HG03108 (cell line): ENCODE measurements around the gene IGF2BP2.
"Not testable (repeated sequence)": the region's sequence is repeated elsewhere in the genome, so short reads cannot be mapped to it uniquely, and the experiment has no call there.

ENCODE experiments used
- ATAC-seq: cut with Tn5 transposase; IDR thresholded peaks from one replicate; pipeline ENCODE4 v1.9.1; 2021; ENCODE audit warnings: moderate library complexity; ENCODE audit not compliant: unreplicated experiment

Gene IGF2BP2

DNA sequence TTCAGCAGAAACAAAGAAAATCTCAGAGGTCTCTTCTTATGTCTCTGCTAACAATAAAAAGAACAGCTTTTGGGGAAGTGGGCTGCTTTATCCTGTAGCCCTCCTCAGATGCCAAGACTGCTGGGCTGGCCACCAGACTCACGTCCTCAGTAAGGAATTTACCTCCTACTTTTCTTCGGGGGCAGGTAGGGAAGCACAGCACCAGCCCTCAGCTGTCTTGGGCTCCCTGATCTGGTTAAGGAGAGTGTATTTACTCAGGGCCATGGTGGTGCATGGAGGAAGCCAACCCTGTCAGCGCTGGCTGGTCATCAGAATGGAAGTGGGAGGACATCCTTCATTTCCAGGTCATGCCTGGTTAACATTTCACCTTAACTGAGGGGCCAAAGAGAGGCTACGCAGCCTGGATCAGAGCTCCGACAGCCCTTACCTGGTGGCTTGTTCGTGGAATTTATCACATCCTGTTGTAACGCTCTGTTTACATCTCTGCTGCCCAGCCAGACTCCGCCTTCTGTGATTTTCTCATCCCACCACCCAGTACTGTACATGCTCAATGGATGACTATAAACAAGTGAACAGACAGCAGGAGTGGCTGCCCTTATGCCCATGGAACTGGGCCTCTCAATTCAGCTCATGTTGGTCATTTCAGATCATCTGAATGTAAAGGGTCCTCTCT lies 108.3 kb downstream of the IGF2BP2 start:
- no peak for ATAC-seq

DNA sequence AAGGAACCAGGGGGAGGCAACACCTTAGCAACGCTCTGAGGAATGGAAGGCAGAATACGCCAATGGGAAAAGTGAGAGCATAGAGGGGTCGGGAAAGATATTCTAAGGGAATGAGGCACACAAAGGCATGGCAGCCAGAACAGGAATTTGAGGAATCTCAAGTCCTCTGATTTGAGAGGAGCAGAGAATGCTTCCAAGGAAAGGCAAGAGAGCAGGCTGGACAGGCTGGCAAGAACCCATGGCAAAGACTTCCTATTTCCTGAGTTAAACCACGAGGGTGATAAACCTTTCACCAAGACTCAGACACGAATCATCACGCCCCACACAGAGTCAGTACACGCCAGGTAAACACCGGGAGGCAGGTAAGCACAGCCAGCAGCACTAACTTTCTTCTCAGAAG lies 109.8 kb downstream of the IGF2BP2 start:
- no peak for ATAC-seq

DNA sequence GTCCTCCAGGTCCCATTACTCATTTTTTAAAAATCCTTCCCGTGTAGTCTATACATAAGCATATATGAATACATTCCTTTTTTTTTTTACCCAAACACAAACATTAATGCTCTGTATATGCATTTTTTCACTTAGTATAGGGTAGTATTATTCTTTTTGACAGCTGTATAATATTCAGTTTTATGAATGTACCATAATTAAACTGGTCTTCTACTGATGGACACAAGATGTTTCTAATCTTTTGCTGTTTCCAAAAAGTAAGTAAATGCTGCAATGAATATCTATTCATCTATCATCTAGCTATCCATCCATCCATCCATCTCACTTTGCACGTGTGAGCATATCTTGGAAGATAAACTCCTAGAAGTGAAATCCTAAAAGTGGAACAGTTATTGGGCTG lies 110.8 kb downstream of the IGF2BP2 start:
- ATAC-seq = no peak

DNA sequence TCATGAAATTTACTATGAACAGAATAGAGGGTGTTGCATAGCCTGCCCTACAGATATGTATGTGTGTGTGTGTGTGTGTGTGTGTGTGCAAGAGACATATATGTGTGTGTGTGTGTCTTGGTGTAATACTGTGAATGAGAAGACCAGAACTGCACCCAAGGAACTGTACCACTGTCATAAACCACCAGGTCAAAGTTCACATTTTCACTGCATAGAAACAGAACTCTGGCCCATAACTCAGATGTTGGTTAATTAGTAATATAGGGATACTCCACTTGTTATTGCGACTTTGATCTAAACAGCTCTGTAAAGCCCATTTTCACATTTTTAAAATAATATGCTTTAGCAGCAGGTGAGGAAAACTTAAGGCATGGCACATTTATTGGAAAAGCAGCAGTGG lies 111.8 kb downstream of the IGF2BP2 start:
- ATAC-seq = no peak

DNA sequence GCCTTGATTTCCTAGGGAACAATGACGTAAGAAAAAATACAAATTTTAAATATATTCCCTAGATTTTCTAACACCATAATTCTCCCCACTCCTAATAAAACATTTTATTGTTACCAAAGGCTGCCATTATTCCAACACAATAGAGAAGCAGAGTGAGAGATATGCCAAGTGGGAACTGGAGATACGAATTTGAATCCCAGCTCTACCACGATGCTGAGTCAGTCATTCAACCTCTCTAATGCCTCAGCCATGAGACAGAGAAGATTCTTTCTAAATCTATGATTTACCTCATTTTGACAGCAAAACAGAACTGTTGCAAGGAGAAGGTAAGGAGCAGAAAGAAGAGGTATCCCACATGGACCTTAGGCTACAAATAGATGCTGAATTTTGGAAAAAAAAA lies 112.5 kb downstream of the IGF2BP2 start:
- no peak for ATAC-seq

DNA sequence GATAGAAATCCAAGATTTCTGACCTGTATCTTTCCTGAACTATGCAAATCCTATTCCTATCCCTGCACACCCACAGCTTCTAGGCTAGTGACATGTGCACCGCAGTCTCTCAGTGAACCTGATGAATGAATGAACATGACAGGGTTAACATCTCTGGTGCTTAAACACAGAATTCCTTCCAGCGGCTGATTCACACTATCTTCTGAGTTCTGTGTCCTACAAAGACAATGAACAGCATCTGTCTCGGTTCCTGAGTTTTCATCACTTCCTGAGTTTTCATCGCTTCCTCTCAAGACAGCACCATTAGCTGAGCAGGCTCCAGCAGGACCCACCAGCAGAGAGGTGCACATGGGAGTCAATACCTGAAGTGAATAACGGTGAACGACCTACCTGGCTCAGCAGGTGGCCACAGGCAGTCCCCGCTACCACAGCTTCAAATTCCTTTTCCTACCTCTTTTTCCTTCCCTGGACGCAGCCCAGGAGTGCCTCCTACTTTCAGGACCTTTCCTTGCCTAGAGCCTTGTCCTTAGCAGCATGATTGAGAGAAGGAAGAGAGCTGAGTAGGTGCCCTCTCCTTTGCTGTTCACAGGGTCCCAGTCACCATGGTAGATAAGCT lies 113.5 kb downstream of the IGF2BP2 start:
- ATAC-seq = no peak

DNA sequence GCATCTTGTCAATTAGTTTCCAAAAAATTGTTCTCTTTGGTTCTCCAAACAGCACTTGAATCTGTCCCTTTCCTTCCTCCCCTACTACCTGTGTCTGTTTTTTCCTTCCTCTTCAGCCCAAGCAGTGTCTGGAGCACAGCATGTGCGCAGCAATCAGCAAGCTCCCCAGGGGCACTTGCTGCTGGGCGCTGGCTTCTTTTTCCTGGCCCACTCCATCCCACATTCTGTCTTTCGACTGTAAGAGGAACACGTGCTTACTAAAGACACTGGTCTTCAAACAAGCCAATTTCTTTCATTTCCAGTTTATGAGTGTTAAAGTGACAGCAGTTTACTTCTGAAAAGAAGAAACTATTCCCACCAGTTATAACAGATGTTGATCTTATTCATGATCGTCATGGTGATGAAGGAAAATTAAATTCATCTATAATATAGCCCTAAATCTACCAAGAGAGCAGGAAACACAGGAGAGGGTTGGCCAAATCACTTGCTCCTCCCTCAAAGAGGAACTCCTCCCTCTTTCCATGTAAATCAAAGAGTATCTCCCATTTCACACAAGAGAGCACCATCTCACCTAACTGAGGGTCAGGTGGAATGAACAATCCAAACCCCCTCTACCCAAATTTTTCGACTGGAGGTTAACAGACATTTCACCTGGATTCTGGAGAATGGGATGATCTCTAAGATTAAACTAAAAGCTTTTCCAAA lies 115.4 kb downstream of the IGF2BP2 start:
- ATAC-seq = no peak

DNA sequence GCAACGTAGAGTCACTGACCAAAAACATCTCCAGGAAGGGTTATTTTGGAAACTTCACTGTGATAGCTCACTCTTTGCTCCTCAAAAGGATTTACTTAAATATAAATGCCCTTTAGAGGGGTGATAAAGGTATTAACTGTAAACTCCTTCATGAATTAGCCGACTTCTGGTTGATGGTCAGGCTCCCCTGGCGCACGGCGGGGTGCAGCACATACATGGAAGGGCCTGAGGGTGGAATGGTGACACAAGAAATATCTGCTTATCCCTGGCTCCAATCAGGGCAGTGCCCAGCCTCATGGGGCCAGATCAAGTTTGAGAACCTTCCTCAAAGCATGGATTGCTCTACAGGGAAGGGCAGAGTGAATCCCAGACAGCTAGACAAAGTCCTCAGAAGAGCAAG lies 116.5 kb downstream of the IGF2BP2 start:
- ATAC-seq = no peak

DNA sequence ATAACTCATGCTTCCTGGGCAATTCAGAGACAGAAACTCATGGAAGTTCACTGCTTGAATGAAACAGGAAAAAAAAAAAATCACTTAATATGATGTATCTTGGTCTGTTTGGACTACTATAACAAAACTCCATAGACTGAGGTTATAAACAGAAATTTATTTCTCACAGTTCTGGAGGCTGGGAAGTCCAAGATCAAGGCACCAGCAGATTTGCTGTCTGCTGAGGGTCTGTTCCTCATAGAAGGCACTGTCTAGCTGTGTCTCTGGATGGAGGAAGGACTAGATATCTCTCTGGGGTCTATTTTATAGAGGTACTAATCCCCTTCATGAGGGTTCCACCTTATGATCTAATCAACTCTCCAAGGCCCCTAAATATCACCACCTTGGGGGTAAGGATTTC lies 119.3 kb downstream of the IGF2BP2 start:
- no peak for ATAC-seq

DNA sequence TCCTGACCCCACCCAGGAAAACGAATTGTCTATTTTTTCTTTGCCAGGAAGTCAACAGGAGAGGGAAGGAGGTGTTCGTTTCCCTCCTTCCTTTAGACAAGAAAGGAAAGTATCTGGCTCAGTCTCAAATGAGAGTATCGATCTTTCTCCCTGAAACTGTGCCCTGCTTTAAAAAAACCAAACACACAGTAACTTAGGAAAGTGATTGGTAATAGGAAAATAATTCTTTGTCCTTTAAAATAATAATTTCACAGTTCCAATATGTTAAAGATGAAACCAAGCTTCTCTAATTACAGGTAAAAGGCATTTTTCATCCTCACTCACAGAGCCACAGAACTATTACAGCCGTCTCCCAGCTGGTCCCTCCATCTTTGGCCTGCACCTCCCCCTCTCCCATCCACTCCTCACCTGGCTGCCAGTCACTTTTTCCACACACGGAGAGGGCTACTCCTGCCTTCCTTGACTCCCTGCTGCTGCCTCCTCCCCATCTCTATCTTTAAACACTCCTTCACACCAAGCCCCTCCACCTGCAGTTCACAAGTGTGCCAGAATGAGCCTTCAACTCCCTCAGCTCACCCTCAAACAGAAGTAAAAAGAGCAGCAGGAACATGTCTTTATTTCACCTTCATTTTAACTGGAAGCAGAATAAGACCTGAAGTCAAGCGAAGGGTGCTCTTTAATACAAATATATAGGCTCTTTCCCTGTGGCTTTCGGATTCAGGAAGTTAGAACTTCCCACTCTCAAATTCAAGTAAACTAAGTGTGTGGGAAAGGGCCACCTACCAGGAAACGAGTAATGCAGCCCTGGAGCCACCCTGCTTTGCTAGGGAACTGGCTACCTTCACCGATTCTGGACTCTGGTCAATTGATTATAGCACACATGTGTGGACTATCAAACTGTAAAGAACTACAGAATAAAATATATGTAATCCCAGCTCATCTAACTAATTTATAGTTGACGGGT lies 122.3 kb downstream of the IGF2BP2 start:
- ATAC-seq = no peak

DNA sequence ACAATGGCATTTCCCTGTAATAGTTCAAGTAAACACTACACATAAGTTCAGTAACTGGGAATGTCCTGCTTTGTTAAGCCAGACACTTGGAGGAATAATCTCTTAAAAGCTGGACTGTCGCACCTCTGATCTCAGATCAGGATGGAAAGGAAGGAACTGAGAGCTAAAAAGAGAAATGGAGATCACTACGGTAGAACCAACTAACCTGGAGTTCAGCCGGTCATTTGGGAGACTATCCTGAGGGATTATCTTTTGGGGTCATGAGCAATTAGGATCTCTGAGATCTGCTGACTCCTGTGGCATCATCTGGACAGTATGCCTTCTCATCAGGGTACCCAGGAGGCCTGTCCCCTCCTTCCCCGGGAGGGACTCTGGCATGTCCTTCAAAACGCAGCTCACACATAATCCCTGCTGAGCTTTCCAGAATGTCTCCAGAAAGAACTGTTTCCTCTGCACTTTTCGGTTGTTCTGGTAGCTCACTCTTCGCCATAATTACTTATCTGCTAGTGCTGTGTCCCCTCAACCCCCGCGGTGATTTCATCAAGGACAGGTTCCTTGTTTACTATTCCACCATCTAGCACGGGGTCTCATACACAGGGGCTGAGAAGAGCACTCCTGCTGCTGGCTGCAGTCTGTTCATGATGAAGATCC lies 123.1 kb downstream of the IGF2BP2 start:
- no peak for ATAC-seq

DNA sequence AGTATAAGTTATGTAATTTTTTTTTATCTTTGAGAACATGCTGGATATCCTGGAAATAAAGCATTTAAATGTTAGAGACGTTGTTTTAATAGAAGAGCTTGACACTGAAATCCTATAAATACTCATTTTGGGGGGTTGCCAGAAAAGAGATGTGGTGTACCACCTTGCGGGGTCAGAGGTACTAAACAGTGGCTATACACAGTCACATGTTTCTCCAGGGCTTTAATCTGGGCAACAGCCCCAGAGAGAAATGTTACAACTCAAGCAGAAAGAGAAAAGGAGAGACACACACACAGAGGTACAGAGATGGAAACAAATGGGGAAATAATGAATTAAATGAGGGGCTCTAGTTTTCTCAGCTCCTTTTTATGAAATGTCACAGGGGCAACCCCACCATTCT lies 124.9 kb downstream of the IGF2BP2 start:
- no peak for ATAC-seq

DNA sequence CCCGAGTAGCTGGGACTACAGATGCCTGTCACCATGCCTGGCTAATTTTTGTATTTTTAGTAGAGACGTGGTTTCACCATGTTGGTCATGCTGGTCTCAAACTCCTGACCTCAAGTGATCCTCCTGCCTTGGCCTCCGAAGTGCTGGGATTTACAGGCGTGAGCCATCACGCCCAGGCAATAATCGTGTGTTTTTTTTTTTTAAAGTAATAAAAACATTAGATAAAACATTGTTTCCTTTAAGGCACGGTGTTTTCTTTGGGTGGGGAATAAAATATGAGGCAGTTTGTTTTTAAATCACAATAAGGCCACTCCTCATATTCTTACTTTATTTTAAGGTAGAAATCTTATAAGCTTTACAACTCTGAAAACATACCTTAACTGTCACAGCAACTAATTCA lies 127.6 kb downstream of the IGF2BP2 start:
- not testable (repeated sequence) for ATAC-seq

DNA sequence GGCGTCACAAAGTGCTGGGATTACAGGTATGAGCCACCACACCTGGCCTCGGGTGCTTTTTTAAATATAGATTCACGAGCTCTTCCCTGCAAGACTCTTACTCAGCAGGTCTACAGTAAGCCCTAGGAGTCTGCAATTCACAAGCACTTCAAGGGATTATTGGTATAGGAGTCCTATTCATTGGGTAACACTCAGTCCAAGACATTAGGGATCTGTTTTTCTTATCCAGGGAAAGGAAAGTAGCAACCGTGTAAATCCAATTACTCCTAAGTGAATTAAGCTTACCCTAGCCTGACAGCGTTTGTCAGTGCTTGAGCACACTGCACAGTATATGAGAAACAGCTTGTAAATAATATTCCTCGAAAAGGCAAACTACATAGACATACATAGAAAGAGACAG lies 128.8 kb downstream of the IGF2BP2 start:
- no peak for ATAC-seq

DNA sequence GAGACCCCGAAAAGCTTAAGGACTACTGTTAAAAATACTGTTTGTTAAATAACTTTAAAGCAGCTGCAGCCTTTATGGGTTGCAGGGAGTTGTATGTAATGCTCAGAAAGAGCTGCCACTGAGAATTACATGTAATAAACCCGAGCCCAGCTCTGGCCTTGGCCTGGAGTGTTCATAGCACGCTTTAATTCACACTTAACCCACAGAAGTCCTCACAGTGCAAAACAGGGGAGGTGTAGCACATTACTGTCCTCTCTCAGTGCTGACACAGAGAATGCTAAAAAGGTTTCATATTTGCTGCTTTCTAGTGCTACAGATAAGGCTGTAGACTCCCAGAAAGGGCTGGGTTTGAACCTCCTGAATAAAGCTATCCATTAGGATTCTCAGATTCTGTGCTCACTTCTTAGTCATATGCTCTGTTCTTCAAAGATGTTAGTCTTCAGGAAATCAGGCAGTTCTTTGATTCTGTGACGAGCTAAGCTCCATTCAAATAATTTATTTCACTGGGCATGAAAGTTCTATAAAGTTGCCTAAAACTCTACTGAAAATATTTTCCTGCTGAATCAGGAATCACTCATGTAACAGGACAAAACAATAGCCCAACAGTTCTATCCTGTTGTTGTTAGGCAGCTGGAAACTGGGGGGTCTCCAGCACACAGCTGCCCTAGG lies 130.7 kb downstream of the IGF2BP2 start:
- ATAC-seq = no peak

DNA sequence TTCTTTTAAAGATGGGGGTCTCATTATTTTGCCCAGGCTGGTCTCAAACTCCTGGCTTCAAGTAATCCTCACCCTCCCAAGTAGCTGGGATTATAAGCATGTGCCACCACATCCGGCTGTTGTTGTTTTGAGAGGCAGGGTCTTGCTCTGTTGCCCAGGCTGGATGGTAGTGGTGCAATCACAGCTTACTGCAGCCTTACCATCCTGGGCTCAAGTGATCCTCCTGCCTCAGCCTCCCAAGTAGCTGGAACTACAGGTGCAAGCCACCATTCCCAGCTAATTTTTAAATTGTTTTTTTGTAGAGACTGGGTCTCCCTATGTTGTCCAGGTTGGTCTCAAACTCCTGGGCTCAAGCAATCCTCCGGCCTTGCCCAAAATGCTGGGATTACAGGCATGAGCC lies 133.2 kb downstream of the IGF2BP2 start:
- ATAC-seq = no peak

DNA sequence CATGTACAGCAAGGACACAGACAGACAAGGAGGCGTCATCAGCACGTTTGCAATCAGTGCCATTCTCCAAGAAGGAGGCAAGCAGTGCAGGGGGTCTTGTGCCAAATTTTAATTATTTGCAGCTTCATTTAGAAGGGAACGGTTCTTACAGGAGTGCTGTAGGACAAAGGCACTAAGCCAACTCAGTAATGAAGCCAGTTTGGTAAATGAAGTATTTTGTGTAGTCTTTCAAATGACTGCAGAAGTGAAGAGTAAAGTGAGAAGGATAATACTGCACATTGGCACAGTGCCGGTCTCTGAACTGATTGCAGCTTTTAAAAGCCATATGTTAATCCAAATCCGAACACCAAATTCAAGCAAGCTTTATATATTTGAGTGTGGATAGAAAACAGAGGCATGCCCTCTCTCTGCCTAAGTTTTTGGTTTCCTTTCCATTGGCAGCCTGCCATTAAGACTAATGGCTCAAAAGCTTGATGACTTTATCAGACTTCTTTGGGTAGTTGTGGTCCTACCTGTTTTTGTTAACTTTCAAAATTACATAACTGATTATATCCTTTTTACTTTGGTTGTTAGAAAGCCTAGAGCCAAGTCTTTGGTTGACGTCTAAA lies 137.5 kb downstream of the IGF2BP2 start:
- ATAC-seq = no peak

DNA sequence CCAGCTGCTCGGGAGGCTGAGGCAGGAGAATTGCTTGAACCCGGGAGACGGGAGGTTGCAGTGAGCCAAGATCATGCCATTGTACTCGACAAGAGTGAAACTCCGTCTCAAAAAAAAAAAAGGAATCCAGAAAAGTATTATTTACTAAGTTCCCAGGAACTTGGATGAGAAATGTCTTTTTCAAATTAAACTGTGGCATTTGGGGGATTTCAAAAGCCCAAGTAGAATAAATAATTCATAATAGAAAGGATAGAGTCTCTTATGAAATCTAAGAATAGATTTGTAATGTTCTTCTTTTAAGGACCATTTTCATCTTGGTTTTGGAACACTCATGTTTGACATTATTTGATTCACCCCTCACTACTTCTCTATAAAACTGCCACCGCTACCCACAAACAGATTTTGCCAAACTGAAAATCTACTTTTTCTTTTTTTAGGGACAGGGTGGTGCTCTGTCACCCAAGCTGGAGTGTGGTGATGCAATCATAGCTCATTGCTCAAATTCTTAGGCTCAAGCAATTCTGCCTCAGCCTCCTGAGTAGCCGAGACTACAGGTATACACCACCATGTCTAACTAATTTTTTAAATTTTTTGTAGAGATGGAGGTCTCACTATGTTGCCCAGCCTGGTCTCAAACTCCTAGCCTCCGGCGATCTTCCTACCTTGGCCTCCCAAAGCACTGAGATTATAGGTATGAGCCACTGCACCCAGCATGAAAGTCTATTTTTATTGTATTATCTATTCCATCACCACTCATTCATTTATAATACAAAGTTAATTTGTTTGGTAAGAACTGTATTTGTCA lies 139.4 kb downstream of the IGF2BP2 start:
- no peak for ATAC-seq

DNA sequence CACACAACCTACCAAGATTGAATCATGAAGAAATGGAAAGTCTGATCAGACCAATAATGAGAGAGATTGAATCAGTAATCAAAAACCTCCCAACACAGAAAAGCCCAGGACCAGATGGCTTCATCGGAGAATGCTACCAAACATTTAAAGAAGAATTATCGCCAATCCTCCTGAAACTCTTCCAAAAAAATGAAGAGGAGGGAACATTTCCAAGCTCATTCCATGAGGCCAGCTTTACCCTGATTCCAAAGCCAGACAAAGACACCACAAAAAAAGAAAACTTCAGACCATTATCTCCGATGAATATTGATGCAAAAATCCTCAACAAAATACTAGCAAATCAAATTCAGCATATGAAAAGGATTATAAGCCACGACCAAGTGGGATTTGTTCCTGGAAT lies 144.6 kb downstream of the IGF2BP2 start:
- no peak for ATAC-seq
